IgD-negative memory B cell (primary cell): ENCODE measurements around the gene NPR1. TPM values are rescaled to one million over a fixed set of nuclear protein-coding genes. Genes with fewer than 3 reads are reported as not detected.
"Not testable (repeated sequence)": the region's sequence is repeated elsewhere in the genome, so short reads cannot be mapped to it uniquely, and the experiment has no call there.

ENCODE experiments used
- H3K27ac Mint-ChIP-seq, 3 donors: one replicate each; pipeline ENCODE4 v1.8.0; 2020 to 2022; ENCODE audit warnings: mild to moderate bottlenecking in 3 of 3, mixed read lengths in 3 of 3, moderate library complexity in 1 of 3
- H3K27me3 Mint-ChIP-seq: one replicate; pipeline ENCODE4 v1.8.0; 2021; ENCODE audit warnings: mixed read lengths
- H3K36me3 Mint-ChIP-seq: one replicate; pipeline ENCODE4 v1.8.0; 2020; ENCODE audit warnings: mild to moderate bottlenecking, mixed read lengths
- H3K4me1 Mint-ChIP-seq, 3 donors: one replicate each; pipeline ENCODE4 v1.8.0; 2020 to 2022; ENCODE audit warnings: mixed read lengths in 3 of 3, mild to moderate bottlenecking in 1 of 3
- H3K4me3 Mint-ChIP-seq, 4 donors: one replicate each; pipeline ENCODE4 v1.8.0; 2020 to 2022; ENCODE audit warnings: mild to moderate bottlenecking in 4 of 4, mixed read lengths in 4 of 4, moderate library complexity in 3 of 4
- H3K9me3 Mint-ChIP-seq, 3 donors: one replicate each; pipeline ENCODE4 v1.8.0; 2020 to 2021; ENCODE audit warnings: mixed read lengths in 3 of 3, mild to moderate bottlenecking in 1 of 3
- polyA plus RNA-seq: library from polyadenylated mRNA; unstranded; fragments of 300-500 nt; fragmentation: Illumina TruSeq; gene quantifications from one replicate; pipeline ENCODE4 v1.2.3, GENCODE V29; 2021

Gene NPR1
- not detected for polyA plus RNA-seq

- no peaks in the 10 kb centered on the region for H3K9me3 Mint-ChIP-seq
- peaks cover 12 to 13% (median 12%) of the 10 kb centered on the region in 3 donors for H3K4me1 Mint-ChIP-seq
- H3K27ac Mint-ChIP-seq: peak within 1 kb of the TSS; percentile 18 to 73 (median 49)
- H3K27me3 Mint-ChIP-seq: peaks cover 33% of the 10 kb centered on the region
- peak within 1 kb of the TSS; percentile 69 to 96 (median 90) for H3K4me3 Mint-ChIP-seq
- H3K36me3 Mint-ChIP-seq: no peaks in the 10 kb centered on the region
These were observed at the start of gene NPR1 for GRCh38 chr1:153678519-153679336. Gene NPR1 (plus strand): TSS chr1:153678688. CDS start chr1:153679109, 421 bp downstream.

- peaks cover 1% of the 10 kb centered on the region for H3K36me3 Mint-ChIP-seq
- peak overlapping the region in 1 of 3 donors; percentile 63 for H3K27ac Mint-ChIP-seq
- H3K4me1 Mint-ChIP-seq: peaks cover 9 to 18% (median 17%) of the 10 kb centered on the region in 3 donors
- H3K27me3 Mint-ChIP-seq: peaks cover 7% of the 10 kb centered on the region
- no peak overlapping the region for H3K4me3 Mint-ChIP-seq
- no peaks in the 10 kb centered on the region for H3K9me3 Mint-ChIP-seq
These were observed 49.2 kb upstream of the NPR1 start for GRCh38 chr1:153629343-153629665.

- H3K4me1 Mint-ChIP-seq: peaks cover 11 to 19% (median 17%) of the 10 kb centered on the region in 3 donors
- H3K36me3 Mint-ChIP-seq: peaks cover 1% of the 10 kb centered on the region
- H3K4me3 Mint-ChIP-seq: peak overlapping the region in 1 of 4 donors; percentile 23
- peaks cover 7% of the 10 kb centered on the region for H3K27me3 Mint-ChIP-seq
- H3K27ac Mint-ChIP-seq: no peak overlapping the region
- no peaks in the 10 kb centered on the region for H3K9me3 Mint-ChIP-seq
These were observed 48.5 kb upstream of the NPR1 start for GRCh38 chr1:153629971-153630370.

- Mint-ChIP-seq H3K27ac (no peak overlapping the region), H3K36me3 (peaks cover 1% of the 10 kb centered on the region), H3K4me3 (peak overlapping the region in 1 of 4 donors; percentile 23), H3K27me3 (peaks cover 7% of the 10 kb centered on the region), H3K4me1 (peaks cover 12 to 19% (median 17%) of the 10 kb centered on the region in 3 donors), H3K9me3 (no peaks in the 10 kb centered on the region)
These were observed 48.1 kb upstream of the NPR1 start for GRCh38 chr1:153630384-153630783.

- H3K4me1 Mint-ChIP-seq: peaks cover 14 to 22% (median 14%) of the 10 kb centered on the region in 3 donors
- peaks cover 1% of the 10 kb centered on the region for H3K36me3 Mint-ChIP-seq
- H3K27ac Mint-ChIP-seq: no peak overlapping the region
- no peaks in the 10 kb centered on the region for H3K9me3 Mint-ChIP-seq
- peaks cover 4% of the 10 kb centered on the region for H3K27me3 Mint-ChIP-seq
- peak overlapping the region in 1 of 4 donors; percentile 19 for H3K4me3 Mint-ChIP-seq
These were observed 47.2 kb upstream of the NPR1 start for GRCh38 chr1:153631047-153632022.

GRCh38 chr1:153633161-153633753, 45.2 kb upstream of the NPR1 start:
- H3K9me3 Mint-ChIP-seq: no peaks in the 10 kb centered on the region
- H3K36me3 Mint-ChIP-seq: peaks cover 3% of the 10 kb centered on the region
- H3K4me1 Mint-ChIP-seq: peaks cover 12 to 23% (median 17%) of the 10 kb centered on the region in 3 donors
- H3K27ac Mint-ChIP-seq: peak overlapping the region; percentile 93 to 100 (median 100)
- H3K4me3 Mint-ChIP-seq: peak overlapping the region; percentile 90 to 100 (median 100)
- H3K27me3 Mint-ChIP-seq: no peaks in the 10 kb centered on the region

GRCh38 chr1:153633754-153634665, 44.5 kb upstream of the NPR1 start, which contains the start of gene CHTOP:
Gene CHTOP (plus strand): TSS chr1:153634066. CDS start chr1:153636589, 2,523 bp downstream.
- peaks cover 12 to 23% (median 17%) of the 10 kb centered on the region in 3 donors for H3K4me1 Mint-ChIP-seq
- peak within 1 kb of the TSS; percentile 93 to 100 (median 100) for H3K27ac Mint-ChIP-seq
- H3K27me3 Mint-ChIP-seq: no peaks in the 10 kb centered on the region
- peaks cover 3% of the 10 kb centered on the region for H3K36me3 Mint-ChIP-seq
- H3K4me3 Mint-ChIP-seq: peak within 1 kb of the TSS; percentile 90 to 100 (median 100)
- H3K9me3 Mint-ChIP-seq: no peaks in the 10 kb centered on the region

GRCh38 chr1:153635872-153636271, 42.6 kb upstream of the NPR1 start:
- Mint-ChIP-seq H3K4me3 (peak overlapping the region; percentile 42 to 100 (median 95)), H3K36me3 (peaks cover 3% of the 10 kb centered on the region), H3K4me1 (peaks cover 12 to 20% (median 18%) of the 10 kb centered on the region in 3 donors), H3K27me3 (no peaks in the 10 kb centered on the region), H3K9me3 (no peaks in the 10 kb centered on the region), H3K27ac (peak overlapping the region in 2 of 3 donors; percentile 55 to 56)

GRCh38 chr1:153636312-153636711, 42.2 kb upstream of the NPR1 start:
- peaks cover 4% of the 10 kb centered on the region for H3K36me3 Mint-ChIP-seq
- H3K4me3 Mint-ChIP-seq: peak overlapping the region in 2 of 4 donors; percentile 52 to 64
- H3K9me3 Mint-ChIP-seq: no peaks in the 10 kb centered on the region
- H3K27ac Mint-ChIP-seq: peak overlapping the region in 1 of 3 donors; percentile 46
- H3K4me1 Mint-ChIP-seq: peaks cover 14 to 21% (median 20%) of the 10 kb centered on the region in 3 donors
- no peaks in the 10 kb centered on the region for H3K27me3 Mint-ChIP-seq

GRCh38 chr1:153638261-153638660, 40.2 kb upstream of the NPR1 start:
- Mint-ChIP-seq H3K27me3 (no peaks in the 10 kb centered on the region), H3K36me3 (peaks cover 7% of the 10 kb centered on the region), H3K4me3 (peak overlapping the region in 1 of 4 donors; percentile 58), H3K27ac (peak overlapping the region in 1 of 3 donors; percentile 11), H3K4me1 (peaks cover 19 to 22% (median 21%) of the 10 kb centered on the region in 3 donors), H3K9me3 (no peaks in the 10 kb centered on the region)

GRCh38 chr1:153639280-153639679, 39.2 kb upstream of the NPR1 start:
- peaks cover 15 to 28% (median 18%) of the 10 kb centered on the region in 3 donors for H3K4me1 Mint-ChIP-seq
- H3K27me3 Mint-ChIP-seq: no peaks in the 10 kb centered on the region
- no peak overlapping the region for H3K27ac Mint-ChIP-seq
- H3K36me3 Mint-ChIP-seq: peaks cover 5% of the 10 kb centered on the region
- no peak overlapping the region for H3K4me3 Mint-ChIP-seq
- no peaks in the 10 kb centered on the region for H3K9me3 Mint-ChIP-seq

GRCh38 chr1:153640213-153640612, 38.3 kb upstream of the NPR1 start:
- H3K4me1 Mint-ChIP-seq: peaks cover 13 to 28% (median 15%) of the 10 kb centered on the region in 3 donors
- not testable (repeated sequence) for H3K27ac Mint-ChIP-seq, H3K36me3 Mint-ChIP-seq, H3K27me3 Mint-ChIP-seq, H3K9me3 Mint-ChIP-seq, H3K4me3 Mint-ChIP-seq

GRCh38 chr1:153640861-153641260, 37.6 kb upstream of the NPR1 start:
- Mint-ChIP-seq H3K27ac (peak overlapping the region in 1 of 3 donors; percentile 31), H3K9me3 (no peaks in the 10 kb centered on the region), H3K36me3 (peaks cover 5% of the 10 kb centered on the region), H3K4me3 (no peak overlapping the region), H3K27me3 (no peaks in the 10 kb centered on the region), H3K4me1 (peaks cover 10 to 31% (median 15%) of the 10 kb centered on the region in 3 donors)
